K562 (cell line): Measurements from ENCODE around the gene CCND3. TPM values are rescaled to one million over a fixed set of nuclear protein-coding genes. Genes with fewer than 3 reads are reported as not detected.

Experiments
- DNMT1 ChIP-seq: fragments of 450-650 bp; IDR thresholded peaks from 2 replicates; pipeline ENCODE4 v1.6.1; 2016; ENCODE audit warnings: antibody characterized with exemption, mild to moderate bottlenecking
- JUND ChIP-seq, 2 experiments: IDR thresholded peaks; 2 replicates in 1 of 2; 3 replicates in 1 of 2; pipeline ENCODE4 v1.6.1; 2011; ENCODE audit warnings: borderline replicate concordance in 2 of 2, low read depth in 2 of 2, low read length in 2 of 2, improper control_type of control experiment in 1 of 2, missing biosample characterization in 1 of 2, missing genetic modification characterization in 1 of 2, missing genetic modification reagents in 1 of 2
- POLR3G ChIP-seq: IDR thresholded peaks from 2 replicates; pipeline ENCODE4 v1.6.1; 2011; ENCODE audit not compliant: insufficient read length, insufficient replicate concordance; ENCODE audit errors: extremely low read depth
- RAD21 ChIP-seq, 2 experiments: fragments of 250-450 bp in 1 of 2; fragments of 450-650 bp in 1 of 2; sonication (Bioruptor Pico) in 1 of 2; formaldehyde crosslinking in 1 of 2; IDR thresholded peaks in 1 of 2; conservative IDR thresholded peaks in 1 of 2; 2 replicates each; pipeline versions ENCODE4 v1.4.0 to v1.8.0; 2020 to 2022; ENCODE audit warnings: mild to moderate bottlenecking in 2 of 2, moderate library complexity in 1 of 2
- SREBF1 ChIP-seq: fragments of 150-350 bp; IDR thresholded peaks from 2 replicates; pipeline ENCODE4 v1.6.1; 2014; ENCODE audit warnings: antibody characterized with exemption, low read depth, low read length, borderline replicate concordance
- TOE1 ChIP-seq, 2 experiments: fragments of 450-650 bp in 1 of 2; sonication (generic) in 1 of 2; formaldehyde crosslinking in 1 of 2; IDR thresholded peaks; 2 replicates each; pipeline versions ENCODE4 v1.7.1 to v1.8.0; 2016 to 2022; ENCODE audit warnings: borderline replicate concordance in 2 of 2, mild to moderate bottlenecking in 2 of 2, antibody characterized with exemption in 1 of 2, inconsistent platforms in 1 of 2, low read depth in 1 of 2, missing genetic modification reagents in 1 of 2, moderate library complexity in 1 of 2
- XRCC4 ChIP-seq: IDR thresholded peaks from one replicate; pipeline ENCODE4 v1.6.1; 2011; ENCODE audit not compliant: insufficient read depth, insufficient read length; ENCODE audit errors: extremely low read depth
- ZBTB5 ChIP-seq: fragments of 450-650 bp; IDR thresholded peaks from 2 replicates; pipeline ENCODE4 v1.6.1; 2017; ENCODE audit warnings: antibody characterized with exemption
- ZNF347 ChIP-seq: fragments of 450-650 bp; formaldehyde crosslinking; IDR thresholded peaks from 2 replicates; pipeline ENCODE4 v1.4.0; 2020; ENCODE audit warnings: low read depth, mild to moderate bottlenecking, moderate library complexity
- ZNF407 ChIP-seq: fragments of 450-650 bp; IDR thresholded peaks from 2 replicates; pipeline ENCODE4 v1.6.1; 2016; ENCODE audit warnings: low read depth
- polyA plus RNA-seq, 8 experiments: library from polyadenylated mRNA; depleted of rRNA in 4 of 8; stranded (reverse) in 5 of 8; unstranded in 3 of 8; fragments of >200 nt; fragmentation: Nextera tagmentation in 2 of 8; fragmentation: Illumina TruSeq in 1 of 8; extraction: Ambion mirVana in 2 of 8; extraction: Trizol in 1 of 8; gene quantifications; 2 replicates each; pipeline versions ENCODE4 v1.2.1 to v1.2.3, GENCODE V29; 2011 to 2014; ENCODE audit warnings: inconsistent platforms in 1 of 8, missing spikeins in 1 of 8
- total RNA-seq, 7 experiments: library from RNA; depleted of rRNA in 6 of 7; stranded (reverse); fragments of >200 nt in 6 of 7; fragmentation: Illumina TruSeq in 2 of 7; extraction: Trizol in 2 of 7; gene quantifications; 2 replicates each; pipeline versions ENCODE4 v1.2.1 to v1.2.3, GENCODE V29; 2011 to 2021; ENCODE audit warnings: low replicate concordance in 1 of 7
- TF ChIP-seq, protein P1 (sequence below): fragments of 450-650 bp; formaldehyde crosslinking; IDR thresholded peaks from 2 replicates; pipeline ENCODE4 v1.4.0; 2020; ENCODE audit warnings: mild to moderate bottlenecking, moderate library complexity

The CCND3 gene
- total and polyA plus RNA-seq, 9 of the 15 experiments (the other 6 are each of a cell fraction or from before 2014, with no cell fraction given): 21.5 to 204 (median 97.4) TPM

- TF ChIP-seq ZNF407 (no peak), ZBTB5 (no peak), DNMT1 (no peak), SREBF1 (no peak), POLR3G (no peak), XRCC4 (no peak), JUND (IDR thresholded peaks at IDR 0.05; ENCODE audit: borderline replicate concordance, low read depth, low read length) (peak; percentile 80), JUND (tag; IDR thresholded peaks at IDR 0.05; ENCODE audit: borderline replicate concordance, low read depth, low read length) (peak; percentile 66; the same call in 1 of the 3 replicates), TOE1 (IDR thresholded peaks at IDR 0.05; ENCODE audit: borderline replicate concordance) (no peak), TOE1 (CRISPR knock-in tag; IDR thresholded peaks at IDR 0.05; ENCODE audit: borderline replicate concordance, low read depth) (peak; percentile 92; the same call in 1 of the 2 replicates), ZNF347 (no peak), RAD21 (CRISPR knock-in tag; conservative IDR thresholded peaks at IDR 0.05 in 1 of 2, IDR thresholded peaks at IDR 0.05 in 1 of 2) (peak; percentile 87 to 90)
- TF ChIP-seq, protein P1, sequence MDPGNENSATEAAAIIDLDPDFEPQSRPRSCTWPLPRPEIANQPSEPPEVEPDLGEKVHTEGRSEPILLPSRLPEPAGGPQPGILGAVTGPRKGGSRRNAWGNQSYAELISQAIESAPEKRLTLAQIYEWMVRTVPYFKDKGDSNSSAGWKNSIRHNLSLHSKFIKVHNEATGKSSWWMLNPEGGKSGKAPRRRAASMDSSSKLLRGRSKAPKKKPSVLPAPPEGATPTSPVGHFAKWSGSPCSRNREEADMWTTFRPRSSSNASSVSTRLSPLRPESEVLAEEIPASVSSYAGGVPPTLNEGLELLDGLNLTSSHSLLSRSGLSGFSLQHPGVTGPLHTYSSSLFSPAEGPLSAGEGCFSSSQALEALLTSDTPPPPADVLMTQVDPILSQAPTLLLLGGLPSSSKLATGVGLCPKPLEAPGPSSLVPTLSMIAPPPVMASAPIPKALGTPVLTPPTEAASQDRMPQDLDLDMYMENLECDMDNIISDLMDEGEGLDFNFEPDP (CRISPR knock-in tag): 0 out of 2 replicates have a peak, but pooled peaks have one; percentile 59
These were observed 5.4 kb downstream of the CCND3 start (continued) for GRCh38 chr6:41936073-41936837.
